Neural crest cell (in vitro differentiated cells): Measurements from ENCODE around the gene HACD3. TPM values are rescaled to one million over a fixed set of nuclear protein-coding genes. Genes with fewer than 3 reads are reported as not detected.
"Not testable (repeated sequence)": the region's sequence is repeated elsewhere in the genome, so short reads cannot be mapped to it uniquely, and the experiment has no call there.

Source experiments
- DNase-seq: peaks from one replicate; pipeline ENCODE4 v3.0.0; 2021; ENCODE audit warnings: low read depth, mixed read lengths, low spot score
- H3K27ac Mint-ChIP-seq: one replicate; pipeline ENCODE4 v1.8.0; 2021; ENCODE audit warnings: mild to moderate bottlenecking, mixed read lengths; ENCODE audit not compliant: unreplicated experiment
- H3K27me3 Mint-ChIP-seq: 2 replicates; pipeline ENCODE4 v1.8.0; 2021; ENCODE audit warnings: low read depth, mild to moderate bottlenecking, mixed read lengths
- H3K36me3 Mint-ChIP-seq: 2 replicates; pipeline ENCODE4 v1.8.0; 2021; ENCODE audit warnings: low read depth, mild to moderate bottlenecking, mixed read lengths
- H3K4me1 Mint-ChIP-seq: 2 replicates; pipeline ENCODE4 v1.8.0; 2021; ENCODE audit warnings: mixed read lengths
- H3K4me3 Mint-ChIP-seq: one replicate; pipeline ENCODE4 v1.8.0; 2021; ENCODE audit warnings: mild to moderate bottlenecking, mixed read lengths
- H3K9me3 Mint-ChIP-seq: 2 replicates; pipeline ENCODE4 v1.8.0; 2021; ENCODE audit warnings: mixed read lengths
- CTCF ChIP-seq: fragments of 200-600 bp; sonication (generic); conservative IDR thresholded peaks from 2 replicates; pipeline ENCODE4 v1.5.0; 2021; ENCODE audit warnings: antibody characterized with exemption, mild to moderate bottlenecking
- total RNA-seq: library from RNA; stranded (reverse); gene quantifications from 2 replicates; pipeline ENCODE4 v1.2.1, GENCODE V29; 2021

Gene HACD3
- total RNA-seq, 1 donor from 2014 or later, result 147 TPM

- no peak for TF ChIP-seq CTCF
- H3K4me3 Mint-ChIP-seq, result peak overlapping the region; percentile 84
- H3K36me3 Mint-ChIP-seq, result peaks cover 3% of the 10 kb centered on the region
- H3K9me3 Mint-ChIP-seq, result no peaks in the 10 kb centered on the region
- DNase-seq, result no peak
- no peaks in the 10 kb centered on the region for H3K27me3 Mint-ChIP-seq
- H3K27ac Mint-ChIP-seq, result no peak overlapping the region
- H3K4me1 Mint-ChIP-seq, result peaks cover 41% of the 10 kb centered on the region
Observed at GRCh38 chr15:65533057-65533756, 2.9 kb downstream of the HACD3 start.

GRCh38 chr15:65535192-65535591 is 4.9 kb downstream of the HACD3 start:
- Mint-ChIP-seq H3K27me3 (no peaks in the 10 kb centered on the region), H3K27ac (no peak overlapping the region), H3K36me3 (peaks cover 3% of the 10 kb centered on the region), H3K9me3 (no peaks in the 10 kb centered on the region), H3K4me3 (no peak overlapping the region), H3K4me1 (peaks cover 40% of the 10 kb centered on the region)
- no peak for TF ChIP-seq CTCF
- DNase-seq, result no peak

GRCh38 chr15:65540314-65540713 is 10.1 kb downstream of the HACD3 start:
- peaks cover 3% of the 10 kb centered on the region for H3K36me3 Mint-ChIP-seq
- no peak for TF ChIP-seq CTCF
- H3K4me3 Mint-ChIP-seq, result no peak overlapping the region
- no peak for DNase-seq
- no peaks in the 10 kb centered on the region for H3K27me3 Mint-ChIP-seq
- H3K27ac Mint-ChIP-seq, result no peak overlapping the region
- peaks cover 20% of the 10 kb centered on the region for H3K4me1 Mint-ChIP-seq
- H3K9me3 Mint-ChIP-seq, result no peaks in the 10 kb centered on the region

GRCh38 chr15:65541231-65541820 is 11.1 kb downstream of the HACD3 start:
- Mint-ChIP-seq H3K27ac (no peak overlapping the region), H3K4me3 (no peak overlapping the region), H3K9me3 (no peaks in the 10 kb centered on the region), H3K4me1 (peaks cover 25% of the 10 kb centered on the region), H3K27me3 (no peaks in the 10 kb centered on the region), H3K36me3 (peaks cover 3% of the 10 kb centered on the region)
- no peak for DNase-seq
- no peak for TF ChIP-seq CTCF

GRCh38 chr15:65547841-65548240 is 17.6 kb downstream of the HACD3 start:
- TF ChIP-seq CTCF, result no peak
- no peak for DNase-seq
- H3K4me1 Mint-ChIP-seq, result peaks cover 25% of the 10 kb centered on the region
- no peak overlapping the region for H3K4me3 Mint-ChIP-seq
- H3K9me3 Mint-ChIP-seq, result no peaks in the 10 kb centered on the region
- no peaks in the 10 kb centered on the region for H3K36me3 Mint-ChIP-seq
- no peaks in the 10 kb centered on the region for H3K27me3 Mint-ChIP-seq
- H3K27ac Mint-ChIP-seq, result no peak overlapping the region

- not testable (repeated sequence) for H3K36me3 Mint-ChIP-seq, H3K27ac Mint-ChIP-seq, H3K27me3 Mint-ChIP-seq, H3K9me3 Mint-ChIP-seq, DNase-seq, H3K4me3 Mint-ChIP-seq
- peaks cover 25% of the 10 kb centered on the region for H3K4me1 Mint-ChIP-seq
Observed at GRCh38 chr15:65549288-65549687, 19.0 kb downstream of the HACD3 start.
